Lung (tissue), 16 donors: ENCODE data around the gene PCYOX1L. TPM values are rescaled to one million over a fixed set of nuclear protein-coding genes. Genes with fewer than 3 reads are reported as not detected.

Experiments
- ATAC-seq: fragments of 200-7000 bp; cut with Tn5 transposase; one replicate; pipeline ENCODE4 v1.9.1; 2020; ENCODE audit warnings: moderate number of reproducible peaks; ENCODE audit not compliant: insufficient read depth, low FRiP score
- DNase-seq, 3 donors: peaks; one replicate each; pipeline ENCODE4 v3.0.0-alpha.2; 2013 to 2017
- H3K27ac ChIP-seq, 2 donors: one replicate each; pipeline ENCODE4 v1.5.1; 2013; ENCODE audit warnings: mild to moderate bottlenecking in 2 of 2, moderate library complexity in 2 of 2, control low read depth in 1 of 2, inconsistent platforms in 1 of 2, low read depth in 1 of 2, low read length in 1 of 2
- H3K27me3 ChIP-seq, 3 donors: one replicate each; pipeline ENCODE4 v1.5.1; 2013; ENCODE audit warnings: low read length in 2 of 3; ENCODE audit not compliant: control insufficient read depth in 3 of 3, insufficient read depth in 3 of 3
- H3K36me3 ChIP-seq, 4 donors: one replicate each; pipeline ENCODE4 v1.5.1; 2013; ENCODE audit warnings: low read length in 4 of 4, mild to moderate bottlenecking in 1 of 4, moderate library complexity in 1 of 4; ENCODE audit not compliant: control insufficient read depth in 4 of 4, insufficient read depth in 4 of 4
- H3K4me1 ChIP-seq, 5 donors: one replicate each; pipeline ENCODE4 v1.5.1; 2013; ENCODE audit warnings: low read length in 5 of 5, mild to moderate bottlenecking in 2 of 5, moderate library complexity in 1 of 5; ENCODE audit not compliant: control insufficient read depth in 5 of 5, insufficient read depth in 5 of 5
- H3K4me3 ChIP-seq: one replicate; pipeline ENCODE4 v1.5.1; 2013; ENCODE audit warnings: mild to moderate bottlenecking, control low read depth, moderate library complexity
- H3K9ac ChIP-seq, 2 donors: one replicate each; pipeline ENCODE4 v1.5.1; 2013; ENCODE audit warnings: low read length in 2 of 2, control low read depth in 1 of 2; ENCODE audit not compliant: insufficient read depth in 1 of 2
- H3K9me3 ChIP-seq, 4 donors: one replicate each; pipeline ENCODE4 v1.5.1; 2013; ENCODE audit warnings: low read length in 3 of 4, mild to moderate bottlenecking in 1 of 4, moderate library complexity in 1 of 4; ENCODE audit not compliant: control insufficient read depth in 4 of 4, insufficient read depth in 3 of 4
- WGBS, 2 donors: extraction: QIAGEN DNeasy Blood & Tissue Kit; methylation state at CpG; one replicate each; pipeline ENCODE4 v1.1.7; 2013; 5-methylcytosine and 5-hydroxymethylcytosine counted together
- long read RNA-seq, 5 donors: transcript quantifications; one replicate each; lab custom pipeline, GENCODE V29; 2026
- polyA plus RNA-seq, 2 donors: library from polyadenylated mRNA; stranded (reverse); fragments of 200-250 nt; gene quantifications; one replicate each; pipeline ENCODE4 v1.2.1, GENCODE V29; 2013
- total RNA-seq, 2 donors: library from RNA; depleted of rRNA in 1 of 2; stranded (reverse); fragments of >200 nt in 1 of 2; gene quantifications; one replicate each; pipeline ENCODE4 v1.2.1, GENCODE V29; 2014 to 2021
- TF ChIP-seq, protein P1 (sequence below): IDR thresholded peaks from 2 replicates; pipeline ENCODE4 v1.5.1; 2012; ENCODE audit warnings: mild to moderate bottlenecking; ENCODE audit errors: control extremely low read depth, extremely low read depth
- donor health status: control.
- donor health status: control.
- donor health status: Bipolar disorder and iron deficiency.
- donor health status: healthy.
- donor health status: DM: yes; HTN: yes; CAD: no.

The PCYOX1L gene, protein sequence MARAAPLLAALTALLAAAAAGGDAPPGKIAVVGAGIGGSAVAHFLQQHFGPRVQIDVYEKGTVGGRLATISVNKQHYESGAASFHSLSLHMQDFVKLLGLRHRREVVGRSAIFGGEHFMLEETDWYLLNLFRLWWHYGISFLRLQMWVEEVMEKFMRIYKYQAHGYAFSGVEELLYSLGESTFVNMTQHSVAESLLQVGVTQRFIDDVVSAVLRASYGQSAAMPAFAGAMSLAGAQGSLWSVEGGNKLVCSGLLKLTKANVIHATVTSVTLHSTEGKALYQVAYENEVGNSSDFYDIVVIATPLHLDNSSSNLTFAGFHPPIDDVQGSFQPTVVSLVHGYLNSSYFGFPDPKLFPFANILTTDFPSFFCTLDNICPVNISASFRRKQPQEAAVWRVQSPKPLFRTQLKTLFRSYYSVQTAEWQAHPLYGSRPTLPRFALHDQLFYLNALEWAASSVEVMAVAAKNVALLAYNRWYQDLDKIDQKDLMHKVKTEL
- total RNA-seq (1 to 10 TPM; 7.9 to 9.3 TPM), polyA plus RNA-seq (1 to 10 TPM; 4.8 to 6.8 TPM)
- long read RNA-seq, donor 1, transcript PCYOX1L-201 (6 exons, 2,546 nt), result major isoform, 5 of 5 reads
- long read RNA-seq, donor 1, partial matches to known transcripts, result 0 of 5 reads
- long read RNA-seq, donor 1, other reads (novel, unspliced or antisense), result 0 of 5 reads
- long read RNA-seq, donor 2, full-length matches to known transcripts, result 4 of 4 reads
- long read RNA-seq, donor 2, partial matches to known transcripts, result 0 of 4 reads
- long read RNA-seq, donor 2, other reads (novel, unspliced or antisense), result 0 of 4 reads
- long read RNA-seq, donor 3, partial matches to known transcripts, result 0 of 5 reads
- long read RNA-seq, donor 3, other reads (novel, unspliced or antisense), result 0 of 5 reads
- long read RNA-seq, donor 4, partial matches to known transcripts, result 0 of 1 reads
- long read RNA-seq, donor 4, other reads (novel, unspliced or antisense), result 0 of 1 reads
- long read RNA-seq, donor 5, full-length matches to known transcripts, result 9 of 9 reads
- long read RNA-seq, donor 5, partial matches to known transcripts, result 0 of 9 reads
- long read RNA-seq, donor 5, other reads (novel, unspliced or antisense), result 0 of 9 reads

DNA sequence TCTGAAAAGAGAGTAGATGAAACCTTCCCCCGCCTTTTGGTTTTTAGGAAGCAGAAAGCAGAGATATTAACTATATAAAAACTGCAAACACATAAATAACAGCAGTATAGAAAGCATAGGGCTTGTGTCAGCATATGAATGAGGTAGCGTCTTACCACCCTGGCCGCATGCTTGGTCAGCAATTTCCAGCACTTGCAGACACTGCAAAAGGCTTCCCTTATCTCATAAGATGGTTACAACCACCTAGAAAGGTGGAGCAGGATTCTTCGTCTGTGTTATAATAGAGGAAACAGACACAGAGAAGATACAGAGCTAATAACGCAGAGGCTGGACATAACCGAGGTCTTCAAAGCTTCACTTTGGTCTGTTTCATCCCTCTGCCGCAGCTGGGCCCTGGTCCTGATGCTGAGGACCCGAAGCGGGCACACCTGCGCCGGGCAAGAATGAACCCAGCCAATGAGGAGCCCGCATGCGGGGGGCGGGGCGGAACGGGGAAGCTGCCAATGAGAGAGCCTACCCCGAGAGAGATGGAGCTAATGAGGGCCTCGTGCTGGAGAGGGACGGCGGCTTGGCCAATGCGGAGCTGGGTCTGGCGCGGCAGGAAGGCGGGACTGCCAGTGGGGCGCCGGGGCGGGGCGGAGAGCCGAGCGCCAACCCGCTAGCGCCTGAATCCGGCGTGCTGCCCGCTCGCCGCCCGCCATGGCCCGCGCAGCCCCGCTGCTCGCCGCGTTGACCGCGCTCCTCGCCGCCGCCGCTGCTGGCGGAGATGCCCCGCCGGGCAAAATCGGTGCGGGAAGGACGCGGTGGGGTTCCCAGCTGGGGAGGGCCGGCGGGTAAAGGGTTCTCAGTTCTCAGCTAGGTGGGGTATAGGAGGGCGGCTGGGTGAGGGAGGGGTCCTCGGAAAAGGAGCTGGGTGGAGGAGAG, at the start of gene PCYOX1L:
TSS of gene PCYOX1L (plus strand) at position 677 of the 924 bp plus-strand sequence. CDS start at position 700, 23 bp downstream.
- TF ChIP-seq, protein P1, sequence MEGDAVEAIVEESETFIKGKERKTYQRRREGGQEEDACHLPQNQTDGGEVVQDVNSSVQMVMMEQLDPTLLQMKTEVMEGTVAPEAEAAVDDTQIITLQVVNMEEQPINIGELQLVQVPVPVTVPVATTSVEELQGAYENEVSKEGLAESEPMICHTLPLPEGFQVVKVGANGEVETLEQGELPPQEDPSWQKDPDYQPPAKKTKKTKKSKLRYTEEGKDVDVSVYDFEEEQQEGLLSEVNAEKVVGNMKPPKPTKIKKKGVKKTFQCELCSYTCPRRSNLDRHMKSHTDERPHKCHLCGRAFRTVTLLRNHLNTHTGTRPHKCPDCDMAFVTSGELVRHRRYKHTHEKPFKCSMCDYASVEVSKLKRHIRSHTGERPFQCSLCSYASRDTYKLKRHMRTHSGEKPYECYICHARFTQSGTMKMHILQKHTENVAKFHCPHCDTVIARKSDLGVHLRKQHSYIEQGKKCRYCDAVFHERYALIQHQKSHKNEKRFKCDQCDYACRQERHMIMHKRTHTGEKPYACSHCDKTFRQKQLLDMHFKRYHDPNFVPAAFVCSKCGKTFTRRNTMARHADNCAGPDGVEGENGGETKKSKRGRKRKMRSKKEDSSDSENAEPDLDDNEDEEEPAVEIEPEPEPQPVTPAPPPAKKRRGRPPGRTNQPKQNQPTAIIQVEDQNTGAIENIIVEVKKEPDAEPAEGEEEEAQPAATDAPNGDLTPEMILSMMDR, result no peak
- H3K36me3 ChIP-seq, result peaks cover 0 to 13% (median 4%) of the 10 kb centered on the region in 4 donors
- ATAC-seq (peak; percentile 100), DNase-seq (peak; percentile 95 to 97 (median 96))
- H3K4me3 ChIP-seq, result peak within 1 kb of the TSS; percentile 64
- 2% methylated on average over 52 to 61 of the region's 61 CpGs for WGBS, 2 donors
- peak within 1 kb of the TSS; percentile 7 to 81 for H3K27ac ChIP-seq
- no peaks in the 10 kb centered on the region for H3K9me3 ChIP-seq
- H3K27me3 ChIP-seq, result no peaks in the 10 kb centered on the region
- peaks cover 0 to 20% (median 6%) of the 10 kb centered on the region in 5 donors for H3K4me1 ChIP-seq
- peak within 1 kb of the TSS; percentile 19 to 59 for H3K9ac ChIP-seq

DNA sequence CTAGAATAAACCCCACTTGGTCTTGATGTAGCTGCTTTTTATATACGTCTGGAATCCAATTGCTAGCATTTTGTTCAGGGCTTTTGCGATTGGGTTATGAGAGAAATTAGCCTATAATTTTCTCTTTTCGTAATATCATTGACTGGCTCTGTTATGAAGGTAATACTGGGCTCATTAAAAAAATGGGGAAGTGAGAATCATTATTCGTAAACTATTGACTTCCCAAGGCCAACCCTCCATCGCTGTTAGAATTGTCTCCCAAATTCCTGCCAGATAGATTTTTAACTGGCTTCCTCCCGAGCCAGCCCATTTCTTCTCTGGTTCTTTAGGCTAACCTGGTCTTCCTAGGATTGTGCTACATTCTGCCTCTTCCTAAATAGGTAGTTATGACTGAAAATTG, 48.5 kb upstream of the PCYOX1L start:
- TF ChIP-seq, protein P1, result no peak
- peak overlapping the region in 1 of 2 donors; percentile 21 for H3K27ac ChIP-seq

DNA sequence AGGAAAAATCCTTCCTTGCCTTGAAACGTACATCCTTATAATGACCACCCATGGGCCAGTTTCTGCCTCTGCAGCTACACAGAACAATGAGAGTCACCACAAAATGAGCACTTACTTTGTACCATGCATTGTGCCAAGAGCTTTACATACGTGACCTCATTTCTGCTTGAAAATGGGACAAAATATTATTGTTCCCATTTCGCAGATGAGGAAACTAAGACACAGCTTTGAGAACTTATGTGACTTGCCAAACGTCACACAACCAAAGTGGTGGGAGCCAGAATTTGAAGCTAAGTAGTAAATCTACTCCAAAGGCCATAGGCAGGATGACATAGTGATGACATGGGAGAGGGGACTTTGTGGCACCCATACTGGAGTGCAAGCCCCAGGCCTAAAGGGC, 47.4 kb upstream of the PCYOX1L start:
- WGBS, 2 donors, result 83 to 90% methylated on average over 4 of the region's 4 CpGs
- H3K9ac ChIP-seq, result no peak overlapping the region
- TF ChIP-seq, protein P1, result no peak
- no peaks in the 10 kb centered on the region for H3K9me3 ChIP-seq
- peaks cover 0 to 18% (median 0%) of the 10 kb centered on the region in 5 donors for H3K4me1 ChIP-seq
- H3K27me3 ChIP-seq, result no peaks in the 10 kb centered on the region
- ATAC-seq (no peak), DNase-seq (no peak)
- H3K4me3 ChIP-seq, result no peak overlapping the region
- peak overlapping the region in 1 of 2 donors; percentile 62 for H3K27ac ChIP-seq
- H3K36me3 ChIP-seq, result peaks cover 0 to 11% (median 1%) of the 10 kb centered on the region in 4 donors

More for the DNA sequence above, 48.5 kb upstream of the PCYOX1L start:
- Histone ChIP-seq H3K36me3 (peaks cover 0 to 9% (median 0%) of the 10 kb centered on the region in 4 donors), H3K4me3 (no peak overlapping the region), H3K9ac (no peak overlapping the region), H3K9me3 (no peaks in the 10 kb centered on the region), H3K27me3 (no peaks in the 10 kb centered on the region), H3K4me1 (peaks cover 0 to 18% (median 0%) of the 10 kb centered on the region in 5 donors)
- ATAC-seq (no peak), DNase-seq (no peak)
- WGBS, 2 donors, result 70 to 77% methylated on average over 6 of the region's 6 CpGs
